ENCODE measurements around the gene ARVCF.

The ARVCF gene

DNA sequence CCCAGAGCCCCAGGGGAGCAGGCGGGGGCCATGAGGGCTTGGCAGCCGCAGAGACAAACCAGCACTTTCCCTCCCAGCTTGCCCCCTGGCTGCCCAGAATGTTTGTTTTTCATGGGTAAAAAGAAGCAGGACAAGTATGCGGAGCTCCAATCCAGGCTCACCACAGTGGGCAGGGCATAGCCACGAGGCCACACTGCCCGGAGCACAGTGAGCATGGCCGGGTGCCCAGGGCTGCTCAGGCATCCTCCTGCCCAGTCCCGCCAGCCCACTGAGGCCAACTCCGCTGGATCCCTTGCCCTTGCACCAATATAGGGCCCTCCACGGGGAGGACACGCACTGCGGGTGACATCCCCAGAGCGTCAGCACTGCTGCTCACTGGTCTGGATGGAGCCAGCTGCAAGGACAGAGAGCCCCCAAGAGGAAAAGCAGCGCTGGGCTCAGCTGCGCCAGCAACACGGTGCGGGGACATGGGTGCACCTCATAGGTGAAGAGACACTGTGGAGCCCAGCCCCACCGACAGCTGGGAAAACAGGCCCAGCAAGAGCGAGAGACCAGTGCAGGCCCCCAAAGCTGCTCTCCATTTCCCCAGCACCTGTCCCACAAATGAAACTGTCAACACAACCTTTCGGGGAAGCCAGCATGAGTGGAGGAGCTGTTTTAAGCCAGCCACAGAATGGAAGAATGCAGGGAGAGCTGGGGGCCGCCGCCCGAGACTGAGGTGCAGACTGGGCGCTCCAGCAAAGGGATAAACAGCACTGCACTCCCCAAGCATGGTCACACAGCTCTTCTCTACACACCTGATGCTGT lies 24.8 kb downstream of the ARVCF start:
- DNase-seq (ENCODE audit: insufficient read length, low spot score): no peak
- no peak for FAIRE-seq
- TF ChIP-seq PAX5 (IDR thresholded peaks at IDR 0.05; ENCODE audit: insufficient read depth, low read length, severe bottlenecking) (no peak), POLR2A (IDR thresholded peaks at IDR 0.05; ENCODE audit: low read depth, low read length) (no peak), SPI1 (IDR thresholded peaks at IDR 0.05; ENCODE audit: low read depth, low read length) (no peak), POU2F2 (IDR thresholded peaks at IDR 0.05; ENCODE audit: low read depth, low read length) (no peak), TAF1 (IDR thresholded peaks at IDR 0.05; ENCODE audit: low read depth, low read length) (no peak), POLR2AphosphoS5 (IDR thresholded peaks at IDR 0.05; ENCODE audit: low read depth, low read length) (no peak)

GRCh38 chr22:19991395-19991644 lies 25.3 kb downstream of the ARVCF start:
- no peak for TF ChIP-seq TAF1 (IDR thresholded peaks at IDR 0.05; ENCODE audit: low read depth, low read length)
- TF ChIP-seq POLR2A (IDR thresholded peaks at IDR 0.05; ENCODE audit: low read depth, low read length): no peak
- TF ChIP-seq SPI1 (IDR thresholded peaks at IDR 0.05; ENCODE audit: low read depth, low read length): no peak
- no peak for TF ChIP-seq POU2F2 (IDR thresholded peaks at IDR 0.05; ENCODE audit: low read depth, low read length)
- TF ChIP-seq POLR2AphosphoS5 (IDR thresholded peaks at IDR 0.05; ENCODE audit: low read depth, low read length): no peak
- no peak for TF ChIP-seq PAX5 (IDR thresholded peaks at IDR 0.05; ENCODE audit: insufficient read depth, low read length, severe bottlenecking)
- FAIRE-seq (no peak), DNase-seq (ENCODE audit: insufficient read length, low spot score) (no peak)

DNA sequence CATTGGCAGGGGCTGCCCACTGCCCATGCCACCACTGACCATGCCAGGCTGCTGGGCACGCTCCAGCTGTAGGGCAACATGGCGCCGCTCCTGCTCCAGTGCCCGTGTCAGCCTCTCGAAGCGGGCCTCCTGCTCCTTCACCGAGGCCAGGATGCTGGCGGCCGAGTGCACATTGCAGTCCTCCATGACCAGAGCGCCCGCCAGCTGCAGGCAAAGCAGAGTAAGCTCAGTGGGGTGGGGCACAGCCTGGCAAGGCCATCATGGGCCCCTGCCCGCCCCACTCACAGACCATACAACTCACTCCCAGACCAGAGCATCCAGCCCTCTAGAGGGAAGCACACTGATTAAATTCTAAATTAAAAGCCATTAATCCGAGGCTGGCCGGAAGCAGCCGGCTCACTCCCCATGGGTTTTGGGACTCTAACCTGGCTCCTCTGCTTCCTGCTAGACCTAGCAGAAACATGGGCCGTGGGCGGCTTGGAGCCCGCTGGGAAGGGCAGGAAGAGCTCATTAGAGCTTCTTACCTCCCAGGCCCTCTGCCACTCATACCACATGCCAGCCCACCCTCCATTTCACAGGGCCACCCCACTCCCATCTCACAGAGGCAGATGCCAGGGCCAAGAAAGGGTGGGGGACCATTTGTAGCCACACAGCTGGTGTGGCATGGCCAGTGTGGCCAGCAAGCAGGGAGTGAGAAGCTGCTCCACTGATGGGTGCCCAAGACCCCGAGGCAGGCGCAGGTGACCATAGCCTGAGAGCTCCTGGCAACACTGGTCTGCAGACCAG lies 25.8 kb downstream of the ARVCF start:
- FAIRE-seq (no peak), DNase-seq (ENCODE audit: insufficient read length, low spot score) (no peak)
- TF ChIP-seq TAF1 (IDR thresholded peaks at IDR 0.05; ENCODE audit: low read depth, low read length): no peak
- no peak for TF ChIP-seq POU2F2 (IDR thresholded peaks at IDR 0.05; ENCODE audit: low read depth, low read length)
- TF ChIP-seq POLR2A (IDR thresholded peaks at IDR 0.05; ENCODE audit: low read depth, low read length): no peak
- TF ChIP-seq PAX5 (IDR thresholded peaks at IDR 0.05; ENCODE audit: insufficient read depth, low read length, severe bottlenecking): no peak
- TF ChIP-seq SPI1 (IDR thresholded peaks at IDR 0.05; ENCODE audit: low read depth, low read length): no peak
- TF ChIP-seq POLR2AphosphoS5 (IDR thresholded peaks at IDR 0.05; ENCODE audit: low read depth, low read length): no peak

GRCh38 chr22:19990188-19990587 lies 26.4 kb downstream of the ARVCF start:
- FAIRE-seq (no peak), DNase-seq (ENCODE audit: insufficient read length, low spot score) (no peak)
- no peak for TF ChIP-seq POU2F2 (IDR thresholded peaks at IDR 0.05; ENCODE audit: low read depth, low read length)
- no peak for TF ChIP-seq SPI1 (IDR thresholded peaks at IDR 0.05; ENCODE audit: low read depth, low read length)
- TF ChIP-seq POLR2AphosphoS5 (IDR thresholded peaks at IDR 0.05; ENCODE audit: low read depth, low read length): no peak
- TF ChIP-seq TAF1 (IDR thresholded peaks at IDR 0.05; ENCODE audit: low read depth, low read length): no peak
- TF ChIP-seq POLR2A (IDR thresholded peaks at IDR 0.05; ENCODE audit: low read depth, low read length): no peak
- no peak for TF ChIP-seq PAX5 (IDR thresholded peaks at IDR 0.05; ENCODE audit: insufficient read depth, low read length, severe bottlenecking)

DNA sequence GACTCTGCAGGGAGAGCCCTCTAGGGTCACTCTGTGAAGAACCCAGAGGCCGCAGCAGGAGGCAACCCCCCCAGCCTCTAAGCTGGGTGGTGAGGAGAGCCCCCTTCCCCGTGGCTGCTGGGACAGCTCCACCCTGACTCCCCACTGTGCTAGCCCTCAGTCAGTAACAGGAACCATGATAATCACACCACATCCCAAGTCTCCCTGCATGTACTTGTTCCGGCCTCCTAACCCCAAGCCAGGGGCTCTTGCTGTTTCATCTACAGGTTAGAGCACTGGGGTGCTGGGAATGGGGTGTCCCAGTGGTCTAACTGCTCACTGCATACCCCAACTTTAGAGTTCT lies 26.9 kb downstream of the ARVCF start:
- TF ChIP-seq SPI1 (IDR thresholded peaks at IDR 0.05; ENCODE audit: low read depth, low read length) (no peak), PAX5 (IDR thresholded peaks at IDR 0.05; ENCODE audit: insufficient read depth, low read length, severe bottlenecking) (no peak), TAF1 (IDR thresholded peaks at IDR 0.05; ENCODE audit: low read depth, low read length) (no peak), POLR2A (IDR thresholded peaks at IDR 0.05; ENCODE audit: low read depth, low read length) (no peak), POU2F2 (IDR thresholded peaks at IDR 0.05; ENCODE audit: low read depth, low read length) (no peak), POLR2AphosphoS5 (IDR thresholded peaks at IDR 0.05; ENCODE audit: low read depth, low read length) (no peak)
- DNase-seq (ENCODE audit: insufficient read length, low spot score) (no peak), FAIRE-seq (no peak)

GRCh38 chr22:19988965-19989724 lies 27.5 kb downstream of the ARVCF start:
- TF ChIP-seq SPI1 (IDR thresholded peaks at IDR 0.05; ENCODE audit: low read depth, low read length): no peak
- no peak for TF ChIP-seq PAX5 (IDR thresholded peaks at IDR 0.05; ENCODE audit: insufficient read depth, low read length, severe bottlenecking)
- no peak for TF ChIP-seq TAF1 (IDR thresholded peaks at IDR 0.05; ENCODE audit: low read depth, low read length)
- TF ChIP-seq POLR2A (IDR thresholded peaks at IDR 0.05; ENCODE audit: low read depth, low read length): no peak
- no peak for TF ChIP-seq POLR2AphosphoS5 (IDR thresholded peaks at IDR 0.05; ENCODE audit: low read depth, low read length)
- no peak for TF ChIP-seq POU2F2 (IDR thresholded peaks at IDR 0.05; ENCODE audit: low read depth, low read length)
- no peak for DNase-seq (ENCODE audit: insufficient read length, low spot score)
- FAIRE-seq: no peak

DNA sequence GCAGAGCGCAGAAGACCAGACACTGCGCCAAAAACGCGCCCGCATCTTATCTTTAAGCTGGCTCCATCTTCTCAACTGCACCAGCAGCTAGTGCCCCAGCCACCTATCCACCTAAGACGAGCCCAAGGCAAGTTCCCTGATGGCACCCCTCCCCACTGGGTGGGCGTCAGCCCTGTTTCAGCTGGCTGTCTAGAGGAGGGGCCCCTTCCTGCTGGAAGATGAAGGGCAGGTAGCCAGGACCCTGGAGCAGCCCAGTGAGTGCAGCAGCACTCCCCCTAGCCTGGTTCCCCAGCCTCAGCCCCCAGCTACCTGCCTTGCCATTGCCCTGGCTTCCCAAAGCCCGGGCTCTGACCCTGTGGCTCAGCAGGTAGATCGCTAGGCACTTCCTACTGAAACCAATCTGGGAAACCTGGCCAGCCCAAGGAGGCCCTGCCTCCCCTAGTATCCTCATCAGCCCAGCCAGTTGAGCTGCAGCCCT lies 28.3 kb downstream of the ARVCF start:
- no peak for DNase-seq (ENCODE audit: insufficient read length, low spot score)
- TF ChIP-seq POU2F2 (IDR thresholded peaks at IDR 0.05; ENCODE audit: low read depth, low read length): no peak
- no peak for TF ChIP-seq TAF1 (IDR thresholded peaks at IDR 0.05; ENCODE audit: low read depth, low read length)
- TF ChIP-seq PAX5 (IDR thresholded peaks at IDR 0.05; ENCODE audit: insufficient read depth, low read length, severe bottlenecking): no peak
- TF ChIP-seq SPI1 (IDR thresholded peaks at IDR 0.05; ENCODE audit: low read depth, low read length): no peak
- TF ChIP-seq POLR2AphosphoS5 (IDR thresholded peaks at IDR 0.05; ENCODE audit: low read depth, low read length): no peak
- FAIRE-seq: no peak

GRCh38 chr22:19987394-19988306 lies 29.0 kb downstream of the ARVCF start:
- no peak for FAIRE-seq
- DNase-seq (ENCODE audit: insufficient read length, low spot score): no peak
- no peak for TF ChIP-seq SPI1 (IDR thresholded peaks at IDR 0.05; ENCODE audit: low read depth, low read length)
- no peak for TF ChIP-seq POU2F2 (IDR thresholded peaks at IDR 0.05; ENCODE audit: low read depth, low read length)
- no peak for TF ChIP-seq POLR2AphosphoS5 (IDR thresholded peaks at IDR 0.05; ENCODE audit: low read depth, low read length)
- TF ChIP-seq PAX5 (IDR thresholded peaks at IDR 0.05; ENCODE audit: insufficient read depth, low read length, severe bottlenecking): no peak
- no peak for TF ChIP-seq POLR2A (IDR thresholded peaks at IDR 0.05; ENCODE audit: low read depth, low read length)
- no peak for TF ChIP-seq TAF1 (IDR thresholded peaks at IDR 0.05; ENCODE audit: low read depth, low read length)
